ENCODE data around the gene RAB25.
"Not testable (repeated sequence)": the region's sequence is repeated elsewhere in the genome, so short reads cannot be mapped to it uniquely, and the experiment has no call there.

Gene RAB25

DNA sequence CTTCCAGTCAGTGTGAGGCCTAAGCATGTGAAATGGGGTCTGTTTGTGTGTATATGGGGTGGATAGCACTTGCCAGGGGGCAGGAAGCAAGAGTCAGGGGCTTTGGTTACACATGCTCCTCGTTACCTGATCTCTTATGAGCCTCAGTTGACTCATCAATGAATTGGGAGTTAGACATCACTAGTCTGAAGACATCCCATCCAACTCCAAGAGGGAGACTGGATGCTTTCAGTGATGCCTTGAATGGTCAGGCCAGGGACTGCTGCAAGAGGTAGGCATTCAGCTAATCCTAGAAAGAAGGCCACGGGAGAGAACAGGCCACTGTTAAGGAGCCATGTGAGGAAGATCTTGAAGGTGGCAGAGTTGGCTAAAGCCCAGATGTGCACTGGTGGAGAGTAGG is 6.3 kb downstream of the RAB25 start:
- DNase-seq: no peak
- Mint-ChIP-seq H3K9me3 (no peaks in the 10 kb centered on the region), H3K4me3 (no peak overlapping the region), H3K4me1 (ENCODE audit: low read depth) (peaks cover 21% of the 10 kb centered on the region), H3K27me3 (no peaks in the 10 kb centered on the region), H3K27ac (peak overlapping the region; percentile 22), H3K36me3 (ENCODE audit: low read depth) (no peaks in the 10 kb centered on the region)

GRCh38 chr1:156069490-156070455 is 8.8 kb downstream of the RAB25 start:
- peaks cover 17% of the 10 kb centered on the region for H3K4me1 Mint-ChIP-seq (ENCODE audit: low read depth)
- no peaks in the 10 kb centered on the region for H3K9me3 Mint-ChIP-seq
- H3K27ac Mint-ChIP-seq: no peak overlapping the region
- H3K4me3 Mint-ChIP-seq: no peak overlapping the region
- H3K36me3 Mint-ChIP-seq (ENCODE audit: low read depth): no peaks in the 10 kb centered on the region
- H3K27me3 Mint-ChIP-seq: no peaks in the 10 kb centered on the region
- DNase-seq: no peak

DNA sequence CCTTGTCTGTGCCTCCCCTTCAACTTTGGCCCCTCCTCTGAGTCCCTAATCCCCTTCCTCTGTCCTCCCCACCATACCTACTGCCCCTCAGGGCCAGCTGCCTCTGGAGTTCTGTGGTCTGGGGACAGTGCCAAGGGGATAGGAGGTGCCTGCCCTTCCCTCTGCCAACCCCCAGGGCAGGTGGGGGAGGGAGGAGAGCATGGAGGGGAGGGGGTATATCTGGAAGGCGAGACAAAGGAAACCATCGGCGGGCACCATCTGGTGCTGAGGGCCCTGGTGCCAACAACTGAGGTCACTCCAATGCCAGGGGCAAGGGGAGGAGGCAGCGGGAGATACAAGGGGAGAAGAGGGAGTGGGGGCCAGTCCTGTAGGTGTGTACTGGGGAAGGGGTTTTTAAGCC is 9.6 kb downstream of the RAB25 start:
- Mint-ChIP-seq H3K36me3 (ENCODE audit: low read depth) (no peaks in the 10 kb centered on the region), H3K27me3 (peaks cover 2% of the 10 kb centered on the region), H3K27ac (no peak overlapping the region), H3K4me3 (no peak overlapping the region), H3K4me1 (ENCODE audit: low read depth) (peaks cover 11% of the 10 kb centered on the region), H3K9me3 (no peaks in the 10 kb centered on the region)
- DNase-seq: no peak

- not testable (repeated sequence) for H3K27ac Mint-ChIP-seq; H3K27me3 Mint-ChIP-seq; H3K4me1 Mint-ChIP-seq (ENCODE audit: low read depth); DNase-seq; H3K4me3 Mint-ChIP-seq; H3K9me3 Mint-ChIP-seq; H3K36me3 Mint-ChIP-seq (ENCODE audit: low read depth)
Observed at GRCh38 chr1:156071332-156071816, 10.4 kb downstream of the RAB25 start.

DNA sequence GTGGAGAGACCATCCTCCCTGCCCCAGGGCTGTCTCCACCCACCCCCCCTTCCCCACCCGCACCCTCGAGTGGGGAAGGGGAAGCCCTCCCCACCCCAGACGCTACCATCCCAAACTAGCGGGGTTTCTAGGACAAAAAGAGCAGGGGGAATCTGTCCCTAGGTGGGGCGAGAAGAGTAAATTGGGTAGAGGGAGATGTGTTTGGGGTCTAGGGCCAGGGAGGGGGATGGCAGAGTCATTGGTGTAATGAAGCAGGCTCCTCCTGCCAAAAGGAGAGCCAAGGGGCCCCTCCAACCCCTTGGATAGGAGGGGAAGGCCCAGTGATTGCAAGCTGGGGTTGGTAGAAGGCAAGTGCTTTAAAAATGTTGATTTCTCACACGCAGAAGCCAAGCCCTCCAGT is 11.3 kb downstream of the RAB25 start:
- H3K9me3 Mint-ChIP-seq: no peaks in the 10 kb centered on the region
- H3K4me3 Mint-ChIP-seq: no peak overlapping the region
- H3K27me3 Mint-ChIP-seq: peaks cover 5% of the 10 kb centered on the region
- H3K4me1 Mint-ChIP-seq (ENCODE audit: low read depth): peaks cover 10% of the 10 kb centered on the region
- DNase-seq: no peak
- H3K27ac Mint-ChIP-seq: no peak overlapping the region
- H3K36me3 Mint-ChIP-seq (ENCODE audit: low read depth): no peaks in the 10 kb centered on the region

DNA sequence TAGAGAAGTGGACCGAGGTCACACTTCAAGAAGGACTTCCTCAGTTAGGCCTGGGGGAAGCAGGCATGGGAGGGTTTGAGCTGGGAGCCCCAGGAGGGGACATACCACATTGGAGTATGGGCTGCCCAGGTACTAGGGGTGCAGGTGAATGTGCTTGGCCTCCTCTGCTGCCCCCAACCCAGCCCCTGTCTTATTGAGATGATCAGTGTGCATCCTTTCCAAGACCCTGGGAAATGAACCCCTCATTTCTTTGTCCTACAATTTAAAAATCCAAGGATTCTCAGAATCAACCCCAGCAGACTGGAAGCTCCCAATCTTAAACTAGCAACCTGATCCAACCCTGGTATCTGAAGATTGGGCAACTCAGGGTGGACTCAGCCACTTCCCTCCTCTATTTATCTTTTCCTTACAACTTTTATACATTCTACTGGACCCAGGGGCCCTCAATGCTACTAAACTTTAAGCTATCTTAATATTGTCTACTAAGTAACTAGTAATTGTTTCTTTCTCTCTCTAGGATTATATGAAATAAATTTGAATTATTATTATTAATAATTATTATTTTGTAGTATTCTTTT is 12.2 kb downstream of the RAB25 start:
- Mint-ChIP-seq H3K4me3 (no peak overlapping the region), H3K27me3 (peaks cover 10% of the 10 kb centered on the region), H3K36me3 (ENCODE audit: low read depth) (no peaks in the 10 kb centered on the region), H3K27ac (no peak overlapping the region), H3K4me1 (ENCODE audit: low read depth) (peaks cover 10% of the 10 kb centered on the region), H3K9me3 (no peaks in the 10 kb centered on the region)
- DNase-seq: no peak

GRCh38 chr1:156073740-156074139 is 12.8 kb downstream of the RAB25 start:
- no peaks in the 10 kb centered on the region for H3K36me3 Mint-ChIP-seq (ENCODE audit: low read depth)
- H3K27ac Mint-ChIP-seq: no peak overlapping the region
- peaks cover 10% of the 10 kb centered on the region for H3K4me1 Mint-ChIP-seq (ENCODE audit: low read depth)
- H3K9me3 Mint-ChIP-seq: no peaks in the 10 kb centered on the region
- H3K4me3 Mint-ChIP-seq: no peak overlapping the region
- peaks cover 10% of the 10 kb centered on the region for H3K27me3 Mint-ChIP-seq
- DNase-seq: no peak

GRCh38 chr1:156074661-156075060 is 13.7 kb downstream of the RAB25 start:
- DNase-seq: no peak
- H3K4me1 Mint-ChIP-seq (ENCODE audit: low read depth): peaks cover 10% of the 10 kb centered on the region
- H3K9me3 Mint-ChIP-seq: no peaks in the 10 kb centered on the region
- peaks cover 13% of the 10 kb centered on the region for H3K27me3 Mint-ChIP-seq
- no peak overlapping the region for H3K27ac Mint-ChIP-seq
- no peak overlapping the region for H3K4me3 Mint-ChIP-seq
- H3K36me3 Mint-ChIP-seq (ENCODE audit: low read depth): no peaks in the 10 kb centered on the region

GRCh38 chr1:156075162-156075561 is 14.2 kb downstream of the RAB25 start:
- DNase-seq: no peak
- H3K36me3 Mint-ChIP-seq (ENCODE audit: low read depth): no peaks in the 10 kb centered on the region
- H3K9me3 Mint-ChIP-seq: no peaks in the 10 kb centered on the region
- no peak overlapping the region for H3K4me3 Mint-ChIP-seq
- peaks cover 13% of the 10 kb centered on the region for H3K27me3 Mint-ChIP-seq
- peaks cover 10% of the 10 kb centered on the region for H3K4me1 Mint-ChIP-seq (ENCODE audit: low read depth)
- no peak overlapping the region for H3K27ac Mint-ChIP-seq

GRCh38 chr1:156075775-156076204 is 14.8 kb downstream of the RAB25 start:
- Mint-ChIP-seq H3K9me3 (no peaks in the 10 kb centered on the region), H3K4me3 (peak overlapping the region; percentile 64), H3K4me1 (ENCODE audit: low read depth) (peaks cover 10% of the 10 kb centered on the region), H3K36me3 (ENCODE audit: low read depth) (no peaks in the 10 kb centered on the region), H3K27me3 (peaks cover 14% of the 10 kb centered on the region), H3K27ac (no peak overlapping the region)
- DNase-seq: no peak

DNA sequence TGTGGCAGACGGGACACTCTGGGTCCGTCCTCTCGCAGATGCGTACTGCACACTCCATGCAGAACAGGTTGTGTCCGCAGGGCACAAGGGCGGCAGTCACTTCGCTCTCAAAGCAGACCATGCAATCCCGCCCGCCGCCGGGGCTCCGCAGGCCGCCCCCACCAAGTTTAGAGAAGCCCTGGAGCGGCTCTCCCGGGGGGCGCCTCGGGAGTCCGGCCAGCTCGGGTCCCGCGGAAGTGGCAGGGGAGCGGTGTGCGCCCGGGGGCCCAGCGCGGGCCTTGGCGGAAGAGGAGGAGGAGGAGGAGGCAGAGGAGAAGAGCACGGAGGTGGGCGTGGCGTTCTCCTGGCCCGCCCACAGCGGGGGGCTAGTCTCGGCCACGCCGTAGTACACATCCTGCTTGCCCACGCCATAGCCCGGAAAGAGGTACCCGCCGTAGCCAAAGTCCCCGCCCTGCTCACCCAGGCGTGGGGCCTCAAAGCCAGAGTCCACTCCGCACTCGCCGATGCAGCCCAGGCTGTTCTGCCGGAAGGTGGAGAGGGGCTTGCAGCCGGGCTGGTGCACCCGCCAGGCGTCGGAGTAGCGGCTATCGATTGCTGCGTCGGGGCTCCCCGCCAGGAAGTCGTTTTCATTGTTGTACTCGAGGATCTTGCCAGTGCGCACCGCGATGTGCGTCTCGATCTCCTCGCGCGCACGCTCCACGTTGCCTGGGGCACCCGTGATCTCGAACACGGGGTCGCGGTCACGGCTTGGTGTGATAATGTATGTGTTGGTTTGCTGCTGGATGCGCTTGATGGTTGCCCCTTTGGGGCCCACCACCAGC is 15.9 kb downstream of the RAB25 start:
- Mint-ChIP-seq H3K4me1 (ENCODE audit: low read depth) (peaks cover 15% of the 10 kb centered on the region), H3K27ac (no peak overlapping the region), H3K36me3 (ENCODE audit: low read depth) (no peaks in the 10 kb centered on the region), H3K9me3 (no peaks in the 10 kb centered on the region), H3K4me3 (peak overlapping the region; percentile 64), H3K27me3 (peaks cover 20% of the 10 kb centered on the region)
- peak; percentile 45 for DNase-seq

- Mint-ChIP-seq H3K36me3 (ENCODE audit: low read depth) (no peaks in the 10 kb centered on the region), H3K27me3 (peaks cover 20% of the 10 kb centered on the region), H3K27ac (no peak overlapping the region), H3K9me3 (no peaks in the 10 kb centered on the region), H3K4me1 (ENCODE audit: low read depth) (peaks cover 16% of the 10 kb centered on the region), H3K4me3 (no peak overlapping the region)
- no peak for DNase-seq
Observed at GRCh38 chr1:156077430-156077760, 16.4 kb downstream of the RAB25 start.

- H3K27ac Mint-ChIP-seq: no peak overlapping the region
- peaks cover 23% of the 10 kb centered on the region for H3K4me1 Mint-ChIP-seq (ENCODE audit: low read depth)
Observed at GRCh38 chr1:156078728-156079127, 17.8 kb downstream of the RAB25 start.

DNA sequence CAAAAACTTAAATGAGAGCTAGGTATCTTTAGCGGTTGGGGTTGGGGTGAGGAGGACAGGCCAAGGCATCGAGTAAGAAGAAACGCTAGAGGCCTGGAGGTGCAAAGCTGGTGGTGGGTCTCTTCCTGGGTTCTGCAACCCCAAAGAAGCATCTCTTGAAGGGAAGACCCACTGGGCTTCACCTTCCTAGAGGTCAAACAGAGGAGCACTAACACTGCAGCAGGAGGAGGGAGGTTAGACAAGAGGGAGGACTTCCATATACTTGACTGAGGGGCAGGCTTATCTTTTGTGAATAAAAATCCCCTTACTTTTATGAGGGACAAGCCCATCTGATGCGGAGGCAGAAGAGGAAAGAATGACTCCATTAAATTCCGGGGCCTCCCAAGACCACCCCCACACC is 18.8 kb downstream of the RAB25 start:
- H3K27ac Mint-ChIP-seq: no peak overlapping the region
- no peaks in the 10 kb centered on the region for H3K36me3 Mint-ChIP-seq (ENCODE audit: low read depth)
- no peak overlapping the region for H3K4me3 Mint-ChIP-seq
- H3K4me1 Mint-ChIP-seq (ENCODE audit: low read depth): peaks cover 24% of the 10 kb centered on the region
- no peaks in the 10 kb centered on the region for H3K9me3 Mint-ChIP-seq
- H3K27me3 Mint-ChIP-seq: peaks cover 38% of the 10 kb centered on the region
- DNase-seq: no peak

More at GRCh38 chr1:156078728-156079127, 17.8 kb downstream of the RAB25 start:
- Mint-ChIP-seq H3K4me3 (no peak overlapping the region), H3K9me3 (no peaks in the 10 kb centered on the region), H3K27me3 (peaks cover 28% of the 10 kb centered on the region), H3K36me3 (ENCODE audit: low read depth) (no peaks in the 10 kb centered on the region)
- no peak for DNase-seq

All from activated T-cell treated with anti-CD3 and anti-CD28 coated beads, Interleukin-2, amount 50 U/mL, for 24 hours (primary cell).